KMS-11 (cell line): ENCODE results near the gene MMS19.

Source experiments
- H2AFZ ChIP-seq: fragments of 200-600 bp; sonication (generic); 2 replicates; pipeline ENCODE4 v1.6.1; 2016; ENCODE audit warnings: antibody characterized with exemption, mixed run types, low read depth
- H3K27ac ChIP-seq: fragments of 200-600 bp; sonication (generic); 2 replicates; pipeline ENCODE4 v1.6.1; 2016; ENCODE audit warnings: mild to moderate bottlenecking, mixed run types
- H3K27me3 ChIP-seq: fragments of 200-600 bp; sonication (generic); 2 replicates; pipeline ENCODE4 v1.6.1; 2017; ENCODE audit warnings: mild to moderate bottlenecking, low read depth, mixed run types, moderate library complexity; ENCODE audit not compliant: insufficient read depth
- H3K36me3 ChIP-seq: fragments of 200-600 bp; sonication (generic); 2 replicates; pipeline ENCODE4 v1.6.1; 2017; ENCODE audit warnings: mild to moderate bottlenecking, mixed run types; ENCODE audit not compliant: insufficient read depth
- H3K4me1 ChIP-seq: fragments of 200-600 bp; sonication (generic); 2 replicates; pipeline ENCODE4 v1.6.1; 2016; ENCODE audit warnings: mild to moderate bottlenecking, low read depth, mixed run types; ENCODE audit not compliant: poor library complexity, severe bottlenecking
- H3K4me2 ChIP-seq: fragments of 200-600 bp; sonication (generic); 2 replicates; pipeline ENCODE4 v1.7.0; 2016; ENCODE audit warnings: mild to moderate bottlenecking, mixed run types
- H3K4me3 ChIP-seq: fragments of 200-600 bp; sonication (generic); IDR thresholded peaks from 2 replicates; pipeline ENCODE4 v1.6.1; 2017; ENCODE audit warnings: low read depth, low read length, mixed read lengths; ENCODE audit not compliant: insufficient read depth
- H3K79me2 ChIP-seq: fragments of 200-600 bp; sonication (generic); 2 replicates; pipeline ENCODE4 v1.6.1; 2016; ENCODE audit warnings: low read depth, mixed run types; ENCODE audit not compliant: insufficient read depth
- H3K9ac ChIP-seq: fragments of 200-600 bp; sonication (generic); 2 replicates; pipeline ENCODE4 v1.6.1; 2016; ENCODE audit warnings: mild to moderate bottlenecking, mixed run types
- H4K20me1 ChIP-seq: fragments of 200-600 bp; sonication (generic); 2 replicates; pipeline ENCODE4 v1.6.1; 2016; ENCODE audit warnings: mild to moderate bottlenecking, mixed run types; ENCODE audit not compliant: insufficient read depth
- CTCF ChIP-seq: fragments of 200-600 bp; sonication (generic); conservative IDR thresholded peaks from 2 replicates; pipeline ENCODE4 v1.6.1; 2017; ENCODE audit warnings: low read depth, mild to moderate bottlenecking, antibody characterized with exemption, low read length, moderate library complexity, mixed read lengths

The MMS19 gene

GRCh38 chr10:97452352-97452751 lies 45.9 kb downstream of the MMS19 start:
- Histone ChIP-seq H3K27ac (no peak overlapping the region), H3K79me2 (peaks cover 15% of the 10 kb centered on the region; the same call in 1 of the 2 replicates), H3K4me3 (no peak overlapping the region), H3K36me3 (no peaks in the 10 kb centered on the region), H4K20me1 (no peaks in the 10 kb centered on the region), H2AFZ (no peak overlapping the region), H3K4me1 (peaks cover 12% of the 10 kb centered on the region), H3K4me2 (no peak overlapping the region), H3K27me3 (no peaks in the 10 kb centered on the region), H3K9ac (no peak overlapping the region)
- no peak for TF ChIP-seq CTCF

GRCh38 chr10:97451605-97452004 lies 46.6 kb downstream of the MMS19 start:
- Histone ChIP-seq H3K4me1 (peaks cover 18% of the 10 kb centered on the region), H3K79me2 (peaks cover 15% of the 10 kb centered on the region; the same call in 1 of the 2 replicates), H2AFZ (no peak overlapping the region), H3K9ac (no peak overlapping the region), H3K36me3 (no peaks in the 10 kb centered on the region), H3K27ac (no peak overlapping the region), H3K4me2 (no peak overlapping the region), H3K27me3 (no peaks in the 10 kb centered on the region), H4K20me1 (no peaks in the 10 kb centered on the region), H3K4me3 (no peak overlapping the region)
- TF ChIP-seq CTCF, result no peak

GRCh38 chr10:97450828-97451227 lies 47.4 kb downstream of the MMS19 start:
- no peak overlapping the region for H3K27ac ChIP-seq
- H2AFZ ChIP-seq, result no peak overlapping the region
- no peak overlapping the region for H3K9ac ChIP-seq
- H3K79me2 ChIP-seq, result peaks cover 15% of the 10 kb centered on the region; the same call in 1 of the 2 replicates
- no peaks in the 10 kb centered on the region for H3K36me3 ChIP-seq
- no peak overlapping the region for H3K4me2 ChIP-seq
- H4K20me1 ChIP-seq, result no peaks in the 10 kb centered on the region
- H3K4me3 ChIP-seq, result no peak overlapping the region
- no peak for TF ChIP-seq CTCF
- H3K27me3 ChIP-seq, result no peaks in the 10 kb centered on the region
- H3K4me1 ChIP-seq, result peaks cover 18% of the 10 kb centered on the region

- Histone ChIP-seq H3K4me2 (peak within 1 kb of the TSS; percentile 97), H3K27ac (peak within 1 kb of the TSS; percentile 3; the same call in 1 of the 2 replicates), H4K20me1 (no peaks in the 10 kb centered on the region), H3K27me3 (no peaks in the 10 kb centered on the region), H3K79me2 (peaks cover 31% of the 10 kb centered on the region), H3K4me1 (peaks cover 41% of the 10 kb centered on the region), H3K4me3 (peak within 1 kb of the TSS; percentile 43), H3K9ac (peak within 1 kb of the TSS; percentile 51; the same call in 1 of the 2 replicates), H3K36me3 (no peaks in the 10 kb centered on the region), H2AFZ (peak within 1 kb of the TSS; percentile 70)
- no peak; the same call in 1 of the 2 replicates for TF ChIP-seq CTCF
Observed at GRCh38 chr10:97445722-97446639, 52.2 kb downstream of the MMS19 start, which contains the start of the genes EXOSC1 and ZDHHC16. EXOSC1 (minus strand) TSS chr10:97446006; CDS start chr10:97445985, 21 bp downstream. ZDHHC16 (plus strand) TSS chr10:97446175; CDS start chr10:97451676, 5,501 bp downstream.
